Thoracic aorta (tissue), 2 donors: Measurements from ENCODE around the gene SDHAF2. TPM values are rescaled to one million over a fixed set of nuclear protein-coding genes. Genes with fewer than 3 reads are reported as not detected.

Experiments used
- ATAC-seq: fragments of 150-250 bp; one replicate; pipeline ENCODE4 v1.8.0; 2017; ENCODE audit warnings: low read depth; ENCODE audit not compliant: insufficient number of reproducible peaks, low FRiP score
- DNase-seq: peaks from one replicate; pipeline ENCODE4 v3.0.0-alpha.2; 2020; ENCODE audit warnings: low spot score
- H3K27ac ChIP-seq, 2 donors: fragments of 200-600 bp; sonication (generic); 1 replicate in 1 of 2; 2 replicates in 1 of 2; pipeline ENCODE4 v1.5.1; 2016; ENCODE audit warnings: mild to moderate bottlenecking in 2 of 2, moderate library complexity in 2 of 2
- H3K27me3 ChIP-seq: fragments of 200-600 bp; sonication (generic); replicated peaks from 2 replicates; pipeline ENCODE4 v1.6.0; 2016; ENCODE audit warnings: mild to moderate bottlenecking; ENCODE audit not compliant: insufficient read depth
- H3K36me3 ChIP-seq: fragments of 200-600 bp; sonication (generic); one replicate; pipeline ENCODE4 v1.5.1; 2016
- H3K4me1 ChIP-seq, 2 donors: fragments of 200-600 bp; sonication (generic); 1 replicate in 1 of 2; 2 replicates in 1 of 2; pipeline versions ENCODE4 v1.5.1 to v1.6.0; 2016; ENCODE audit warnings: low read depth in 2 of 2, mild to moderate bottlenecking in 1 of 2; ENCODE audit not compliant: control insufficient read depth in 1 of 2
- H3K4me3 ChIP-seq: fragments of 200-600 bp; sonication (generic); 2 replicates; pipeline ENCODE4 v1.5.1; 2016; ENCODE audit warnings: mild to moderate bottlenecking
- H3K9me3 ChIP-seq: fragments of 200-600 bp; sonication (generic); 2 replicates; pipeline ENCODE4 v1.5.1; 2016
- CTCF ChIP-seq: fragments of 200-600 bp; sonication (generic); IDR thresholded peaks from one replicate; pipeline ENCODE4 v1.5.1; 2019; ENCODE audit warnings: antibody characterized with exemption
- total RNA-seq, 2 donors: library from RNA; depleted of rRNA; stranded (reverse); fragments of >200 nt; gene quantifications; one replicate each; pipeline versions ENCODE4 v1.1.0 to v1.2.3, GENCODE V29; 2016

The SDHAF2 gene
- total RNA-seq, 2 donors from 2014 or later: 43.2 to 52.6 TPM

- ATAC-seq: no peak
- Histone ChIP-seq H3K36me3 (peaks cover 80% of the 10 kb centered on the region), H3K9me3 (no peaks in the 10 kb centered on the region), H3K27me3 (no peaks in the 10 kb centered on the region), H3K27ac (no peak overlapping the region), H3K4me1 (peaks cover 0 to 9% of the 10 kb centered on the region in 2 donors), H3K4me3 (no peak overlapping the region)
- no peak for TF ChIP-seq CTCF
- DNase-seq: no peak
Measured at GRCh38 chr11:61414547-61414946, 15.4 kb upstream of the SDHAF2 start.

- TF ChIP-seq CTCF: no peak
- Histone ChIP-seq H3K36me3 (peaks cover 83% of the 10 kb centered on the region), H3K27me3 (no peaks in the 10 kb centered on the region), H3K9me3 (no peaks in the 10 kb centered on the region), H3K4me3 (no peak overlapping the region), H3K4me1 (peaks cover 0 to 9% of the 10 kb centered on the region in 2 donors), H3K27ac (no peak overlapping the region)
- ATAC-seq (no peak), DNase-seq (no peak)
Measured at GRCh38 chr11:61415381-61415780, 14.5 kb upstream of the SDHAF2 start.

- H3K36me3 ChIP-seq: peaks cover 81% of the 10 kb centered on the region
Measured at GRCh38 chr11:61416941-61417340, 13.0 kb upstream of the SDHAF2 start.

GRCh38 chr11:61417670-61418069, 12.3 kb upstream of the SDHAF2 start:
- H3K4me1 ChIP-seq: peaks cover 0 to 13% of the 10 kb centered on the region in 2 donors
- H3K27me3 ChIP-seq: no peaks in the 10 kb centered on the region
- DNase-seq (no peak), ATAC-seq (no peak)
- H3K27ac ChIP-seq: no peak overlapping the region
- no peaks in the 10 kb centered on the region for H3K9me3 ChIP-seq
- H3K36me3 ChIP-seq: peaks cover 79% of the 10 kb centered on the region
- no peak overlapping the region for H3K4me3 ChIP-seq
- no peak for TF ChIP-seq CTCF

More at GRCh38 chr11:61416941-61417340, 13.0 kb upstream of the SDHAF2 start:
- Histone ChIP-seq H3K27ac (no peak overlapping the region), H3K4me3 (no peak overlapping the region), H3K9me3 (no peaks in the 10 kb centered on the region), H3K27me3 (no peaks in the 10 kb centered on the region), H3K4me1 (peaks cover 0 to 9% of the 10 kb centered on the region in 2 donors)
- DNase-seq (no peak), ATAC-seq (no peak)
- no peak for TF ChIP-seq CTCF

GRCh38 chr11:61418136-61418535, 11.8 kb upstream of the SDHAF2 start:
- no peak for TF ChIP-seq CTCF
- H3K27ac ChIP-seq: no peak overlapping the region
- no peak for ATAC-seq
- no peaks in the 10 kb centered on the region for H3K9me3 ChIP-seq
- H3K4me3 ChIP-seq: no peak overlapping the region
- peaks cover 0 to 12% of the 10 kb centered on the region in 2 donors for H3K4me1 ChIP-seq
- no peak for DNase-seq
- peaks cover 75% of the 10 kb centered on the region for H3K36me3 ChIP-seq
- no peaks in the 10 kb centered on the region for H3K27me3 ChIP-seq
